ENCODE data around the gene SLC4A7. TPM values are rescaled to one million over a fixed set of nuclear protein-coding genes. Genes with fewer than 3 reads are reported as not detected.
"Not testable (repeated sequence)": the region's sequence is repeated elsewhere in the genome, so short reads cannot be mapped to it uniquely, and the experiment has no call there.

The SLC4A7 gene
- 37.9 and 38.7 TPM in 2 replicates for total RNA-seq (2014; rRNA removed; shearing (Covaris generic))
- 27.7 and 33.5 TPM in 2 replicates for polyA plus RNA-seq (2015; cell fraction: cytosol; rRNA removed)
- 165 and 194 TPM in 2 replicates for polyA plus RNA-seq (2015; cell fraction: nucleus; rRNA removed)

GRCh38 chr3:27484015-27484844, at the start of gene SLC4A7:
Gene SLC4A7, minus strand, starts transcription at chr3:27484384. Its CDS starts 258 bp downstream, at chr3:27484126.
- peak; percentile 97 for DNase-seq (ENCODE audit: low read depth)

DNA sequence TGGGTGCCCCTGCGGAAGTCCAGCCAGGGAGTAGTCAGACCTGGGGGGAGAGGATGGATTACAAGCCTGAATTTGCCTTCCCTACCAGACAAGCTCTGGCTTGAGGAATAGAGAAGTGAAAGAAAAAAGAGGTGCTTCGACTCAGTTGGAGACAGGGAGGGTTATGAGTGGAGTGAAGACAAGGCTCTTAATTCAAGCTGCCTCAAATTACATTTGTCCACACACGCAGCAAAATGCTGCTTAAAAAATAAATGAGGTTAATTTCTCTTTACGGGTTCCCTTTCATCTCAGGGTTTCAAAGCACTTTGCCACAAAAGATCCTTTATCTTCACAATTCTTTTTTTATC, 49.0 kb upstream of the SLC4A7 start:
- peak; percentile 65 for DNase-seq (ENCODE audit: low read depth)

GRCh38 chr3:27532426-27533260, 48.5 kb upstream of the SLC4A7 start:
- DNase-seq (ENCODE audit: low read depth): no peak

- not testable (repeated sequence) for DNase-seq (ENCODE audit: low read depth)
These were observed 47.1 kb upstream of the SLC4A7 start for GRCh38 chr3:27531193-27531751.

DNA sequence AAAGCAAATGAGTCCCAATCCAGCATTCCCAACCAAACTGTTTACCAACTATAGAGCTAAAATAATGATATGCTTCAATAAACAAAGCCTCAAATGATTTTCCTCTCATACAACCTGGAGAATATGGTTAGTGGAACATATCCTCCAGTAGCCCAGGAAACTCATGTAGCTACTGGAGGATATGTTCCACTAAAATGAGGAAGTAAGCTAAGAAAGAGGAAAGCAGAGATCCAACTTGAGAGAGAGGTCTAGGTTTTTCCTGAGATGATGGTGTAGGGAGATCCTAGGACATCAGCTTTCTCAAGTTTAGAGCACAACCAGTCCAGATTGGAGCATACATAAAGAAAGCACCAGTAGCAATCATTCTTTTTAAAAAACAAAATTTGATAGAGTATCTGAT, 44.6 kb upstream of the SLC4A7 start:
- no peak for DNase-seq (ENCODE audit: low read depth)

GRCh38 chr3:27526614-27527315, 42.6 kb upstream of the SLC4A7 start:
- no peak for DNase-seq (ENCODE audit: low read depth)

- DNase-seq (ENCODE audit: low read depth): no peak
These were observed 37.7 kb upstream of the SLC4A7 start for GRCh38 chr3:27521872-27522265.

- peak; percentile 89 for DNase-seq (ENCODE audit: low read depth)
These were observed 37.1 kb upstream of the SLC4A7 start for GRCh38 chr3:27521179-27521871.

GRCh38 chr3:27511724-27512422, 27.7 kb upstream of the SLC4A7 start:
- DNase-seq (ENCODE audit: low read depth): peak; percentile 32

DNA sequence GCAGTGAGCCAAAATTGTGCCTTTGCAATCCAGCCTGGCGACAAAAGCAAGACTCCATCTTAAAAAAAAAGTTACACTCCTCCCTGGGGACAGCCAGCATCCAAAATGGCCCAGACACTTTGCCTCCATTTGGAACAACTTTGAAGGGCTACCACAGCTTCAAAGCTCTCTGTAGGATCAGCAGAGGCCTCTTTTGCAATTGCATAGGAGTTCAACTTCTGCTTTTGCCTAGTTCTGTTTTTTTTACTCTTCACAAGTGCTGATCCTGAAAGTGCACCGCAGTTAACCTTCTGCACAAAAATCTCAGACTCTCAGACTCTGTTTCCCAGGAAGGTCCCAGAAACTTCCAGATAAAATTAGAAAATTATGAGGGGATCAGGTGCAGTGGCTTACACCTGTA, 25.2 kb upstream of the SLC4A7 start:
- no peak for DNase-seq (ENCODE audit: low read depth)

GRCh38 chr3:27508424-27508823, 24.2 kb upstream of the SLC4A7 start:
- no peak for DNase-seq (ENCODE audit: low read depth)

- peak; percentile 44 for DNase-seq (ENCODE audit: low read depth)
These were observed 23.5 kb upstream of the SLC4A7 start for GRCh38 chr3:27507515-27508266.

GRCh38 chr3:27507111-27507510, 22.9 kb upstream of the SLC4A7 start:
- no peak for DNase-seq (ENCODE audit: low read depth)

GRCh38 chr3:27504749-27505148, 20.6 kb upstream of the SLC4A7 start:
- DNase-seq (ENCODE audit: low read depth): no peak

GRCh38 chr3:27503526-27503925, 19.3 kb upstream of the SLC4A7 start:
- peak; percentile 89 for DNase-seq (ENCODE audit: low read depth)

DNA sequence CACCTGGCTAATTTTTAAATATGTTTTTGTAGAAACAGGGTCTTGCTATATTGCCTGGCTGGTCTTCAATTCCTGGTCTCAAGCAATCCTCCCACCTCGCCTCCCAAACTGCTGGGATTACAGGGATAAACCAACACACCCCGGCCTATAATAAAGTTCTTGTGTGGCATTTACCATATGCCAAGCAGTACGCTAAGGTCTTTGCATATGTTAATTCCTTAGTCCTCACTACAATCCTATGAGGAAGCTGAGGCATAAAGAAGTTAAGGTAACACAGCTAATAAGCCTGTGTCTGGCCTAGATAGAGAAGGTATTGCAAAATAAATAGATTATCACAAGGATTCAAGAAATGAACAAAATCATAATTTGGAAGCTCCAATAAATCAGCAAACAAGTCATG, 17.6 kb upstream of the SLC4A7 start:
- no peak for DNase-seq (ENCODE audit: low read depth)

- DNase-seq (ENCODE audit: low read depth): no peak
These were observed 16.8 kb upstream of the SLC4A7 start for GRCh38 chr3:27500986-27501385.

- no peak for DNase-seq (ENCODE audit: low read depth)
These were observed 15.9 kb upstream of the SLC4A7 start for GRCh38 chr3:27500035-27500434.

- no peak for DNase-seq (ENCODE audit: low read depth)
These were observed 10.6 kb upstream of the SLC4A7 start for GRCh38 chr3:27494784-27495183.
